HG03575 (cell line): ENCODE measurements around the gene SLC15A4.
A peak's percentile ranks its signal among the peaks of the same experiment; 100 is the strongest.
"Not testable (repeated sequence)": the region's sequence is repeated elsewhere in the genome, so short reads cannot be mapped to it uniquely, and the experiment has no call there.

Experiments
- ATAC-seq: cut with Tn5 transposase; IDR thresholded peaks from one replicate; pipeline ENCODE4 v1.9.1; 2021; ENCODE audit not compliant: unreplicated experiment, insufficient number of reproducible peaks, low FRiP score; ENCODE audit errors: extremely low read depth

SLC15A4 gene

GRCh38 chr12:128823916-128824839 lies at the start of gene SLC15A4:
Gene SLC15A4, minus strand, starts transcription at chr12:128823958. Its CDS starts 15 bp downstream, at chr12:128823943.
- ATAC-seq = peak; percentile 32

GRCh38 chr12:128872303-128872702 lies 48.5 kb upstream of the SLC15A4 start:
- ATAC-seq = no peak

GRCh38 chr12:128871516-128871892 lies 47.7 kb upstream of the SLC15A4 start:
- no peak for ATAC-seq

- ATAC-seq = no peak
Observed at GRCh38 chr12:128867466-128867865, 43.7 kb upstream of the SLC15A4 start.

- ATAC-seq = no peak
Observed at GRCh38 chr12:128864516-128865186, 40.9 kb upstream of the SLC15A4 start.

GRCh38 chr12:128863957-128864356 lies 40.2 kb upstream of the SLC15A4 start:
- ATAC-seq = no peak

- no peak for ATAC-seq
Observed at GRCh38 chr12:128861226-128862016, 37.7 kb upstream of the SLC15A4 start.

- ATAC-seq = no peak
Observed at GRCh38 chr12:128859311-128859710, 35.6 kb upstream of the SLC15A4 start.

GRCh38 chr12:128857133-128857763 lies 33.5 kb upstream of the SLC15A4 start:
- no peak for ATAC-seq

GRCh38 chr12:128856791-128857078 lies 33.0 kb upstream of the SLC15A4 start:
- no peak for ATAC-seq

GRCh38 chr12:128856035-128856790 lies 32.5 kb upstream of the SLC15A4 start:
- peak; percentile 72 for ATAC-seq

- ATAC-seq = no peak
Observed at GRCh38 chr12:128853600-128854197, 29.9 kb upstream of the SLC15A4 start.

GRCh38 chr12:128852885-128853599 lies 29.3 kb upstream of the SLC15A4 start, which contains the start of gene GLT1D1:
Gene GLT1D1, plus strand, starts transcription at chr12:128853478. Its CDS starts 104 bp downstream, at chr12:128853582.
- no peak for ATAC-seq

GRCh38 chr12:128852026-128852698 lies 28.4 kb upstream of the SLC15A4 start:
- no peak for ATAC-seq

- not testable (repeated sequence) for ATAC-seq
Observed at GRCh38 chr12:128851429-128851828, 27.7 kb upstream of the SLC15A4 start.

GRCh38 chr12:128850400-128850799 lies 26.6 kb upstream of the SLC15A4 start:
- no peak for ATAC-seq

GRCh38 chr12:128849806-128850205 lies 26.0 kb upstream of the SLC15A4 start:
- not testable (repeated sequence) for ATAC-seq
